Mesenchymal stem cell (in vitro differentiated cells and primary cell): ENCODE measurements around the gene FMO3.

Source experiments
- DNase-seq: peaks from one replicate; pipeline ENCODE4 v3.0.0-alpha.2; 2013
- H2AFZ ChIP-seq: one replicate; pipeline ENCODE4 v1.6.1; 2013; ENCODE audit warnings: low read depth, mild to moderate bottlenecking, control low read depth, inconsistent platforms, low read length, moderate library complexity
- H2AK5ac ChIP-seq: 2 replicates; pipeline ENCODE4 v1.6.1; 2013; ENCODE audit warnings: low read length, moderate library complexity, mild to moderate bottlenecking, inconsistent platforms; ENCODE audit not compliant: severe bottlenecking
- H2BK120ac ChIP-seq: one replicate; pipeline ENCODE4 v1.6.1; 2013; ENCODE audit warnings: low read depth, mild to moderate bottlenecking, inconsistent platforms, low read length, moderate library complexity
- H2BK12ac ChIP-seq, 2 experiments: one replicate each; pipeline ENCODE4 v1.6.1; 2013; ENCODE audit warnings: inconsistent platforms in 2 of 2, low read length in 2 of 2, mild to moderate bottlenecking in 2 of 2, moderate library complexity in 2 of 2, control low read depth in 1 of 2
- H2BK15ac ChIP-seq: one replicate; pipeline ENCODE4 v1.6.1; 2013; ENCODE audit warnings: mild to moderate bottlenecking, low read depth, inconsistent platforms; ENCODE audit not compliant: poor library complexity, severe bottlenecking
- H2BK5ac ChIP-seq: 2 replicates; pipeline ENCODE4 v1.6.1; 2013; ENCODE audit warnings: low read depth, mild to moderate bottlenecking, low read length, control low read depth, inconsistent platforms; ENCODE audit not compliant: poor library complexity, severe bottlenecking
- H3K14ac ChIP-seq, 2 experiments: one replicate each; pipeline ENCODE4 v1.6.1; 2013; ENCODE audit warnings: inconsistent platforms in 2 of 2, low read length in 2 of 2, control low read depth in 1 of 2, mild to moderate bottlenecking in 1 of 2, moderate library complexity in 1 of 2
- H3K18ac ChIP-seq, 2 experiments: one replicate each; pipeline ENCODE4 v1.6.1; 2013; ENCODE audit warnings: inconsistent platforms in 2 of 2, low read length in 2 of 2, control low read depth in 1 of 2, low read depth in 1 of 2, mild to moderate bottlenecking in 1 of 2
- H3K23ac ChIP-seq, 2 experiments: one replicate each; pipeline ENCODE4 v1.6.1; 2013; ENCODE audit warnings: inconsistent platforms in 2 of 2, low read length in 2 of 2, mild to moderate bottlenecking in 2 of 2, moderate library complexity in 2 of 2, control low read depth in 1 of 2
- H3K27ac ChIP-seq: 2 replicates; pipeline ENCODE4 v1.5.1; 2013; ENCODE audit warnings: mild to moderate bottlenecking, moderate library complexity, low read length, control low read depth, inconsistent platforms; ENCODE audit not compliant: poor library complexity, severe bottlenecking
- H3K27me3 ChIP-seq, 2 experiments: 2 replicates each; pipeline versions ENCODE4 v1.6.1 to v1.7.0; 2013; ENCODE audit warnings: low read length in 2 of 2, mild to moderate bottlenecking in 2 of 2, moderate library complexity in 2 of 2, control low read depth in 1 of 2, inconsistent platforms in 1 of 2; ENCODE audit not compliant: control insufficient read depth in 1 of 2, insufficient read depth in 1 of 2
- H3K36me3 ChIP-seq, 2 experiments: 2 replicates each; pipeline versions ENCODE4 v1.6.1 to v1.7.0; 2013; ENCODE audit warnings: low read length in 2 of 2, control low read depth in 1 of 2, inconsistent platforms in 1 of 2, low read depth in 1 of 2, mild to moderate bottlenecking in 1 of 2; ENCODE audit not compliant: insufficient read depth in 2 of 2, control insufficient read depth in 1 of 2
- H3K4ac ChIP-seq, 2 experiments: one replicate each; pipeline ENCODE4 v1.6.1; 2013; ENCODE audit warnings: inconsistent platforms in 2 of 2, low read length in 2 of 2, mild to moderate bottlenecking in 2 of 2, moderate library complexity in 2 of 2, control low read depth in 1 of 2, low read depth in 1 of 2
- H3K4me1 ChIP-seq: 2 replicates; pipeline ENCODE4 v1.6.1; 2013; ENCODE audit warnings: low read depth, low read length, control low read depth; ENCODE audit not compliant: control insufficient read depth, insufficient read depth
- H3K4me2 ChIP-seq: 2 replicates; pipeline ENCODE4 v1.6.1; 2013; ENCODE audit warnings: low read length, mild to moderate bottlenecking, inconsistent platforms; ENCODE audit not compliant: poor library complexity, severe bottlenecking
- H3K4me3 ChIP-seq, 2 experiments: 2 replicates each; pipeline versions ENCODE4 v1.5.1 to v1.7.0; 2013; ENCODE audit warnings: low read length in 2 of 2, mild to moderate bottlenecking in 2 of 2, control low read depth in 1 of 2, low read depth in 1 of 2; ENCODE audit not compliant: insufficient read depth in 1 of 2
- H3K79me1 ChIP-seq: replicated peaks from 2 replicates; pipeline ENCODE4 v1.6.1; 2013; ENCODE audit warnings: mild to moderate bottlenecking, control low read depth, low read length, inconsistent platforms; ENCODE audit not compliant: poor library complexity, severe bottlenecking
- H3K9ac ChIP-seq: 2 replicates; pipeline ENCODE4 v1.7.0; 2013; ENCODE audit warnings: mild to moderate bottlenecking, low read length, moderate library complexity
- H3K9me3 ChIP-seq: 2 replicates; pipeline ENCODE4 v1.7.0; 2013; ENCODE audit warnings: mild to moderate bottlenecking, low read length; ENCODE audit not compliant: control insufficient read depth
- H4K8ac ChIP-seq: one replicate; pipeline ENCODE4 v1.6.1; 2013; ENCODE audit warnings: inconsistent platforms, mild to moderate bottlenecking, low read length, moderate library complexity
- H4K91ac ChIP-seq: one replicate; pipeline ENCODE4 v1.6.1; 2013; ENCODE audit warnings: mild to moderate bottlenecking, low read length, inconsistent platforms
- WGBS: methylation state at CpG from one replicate; pipeline ENCODE4 v1.1.7; 2013; ENCODE audit warnings: mixed read lengths; 5-methylcytosine and 5-hydroxymethylcytosine counted together

The FMO3 gene

DNA sequence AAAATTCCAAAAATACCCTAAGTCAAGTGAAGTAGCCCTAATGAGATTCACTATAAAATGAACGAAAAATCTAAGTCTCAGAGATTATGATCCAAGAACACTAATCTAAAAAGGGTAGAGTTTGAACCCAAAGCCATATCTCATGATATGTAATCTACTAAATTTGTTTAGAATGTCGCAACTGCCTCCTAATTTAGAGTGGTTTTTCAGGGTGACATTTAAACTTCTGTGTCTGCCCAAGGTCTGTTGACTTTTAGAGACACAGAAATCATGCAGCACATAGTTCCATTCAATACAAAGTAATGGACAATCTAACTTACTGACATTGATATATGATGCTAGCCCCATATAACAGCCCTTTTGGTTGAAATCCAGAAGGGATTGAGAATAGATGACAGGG is 28.9 kb downstream of the FMO3 start:
- Histone ChIP-seq H2AK5ac (no peak overlapping the region), H2BK120ac (no peak overlapping the region), H4K91ac (no peak overlapping the region), H3K23ac (no peak overlapping the region), H3K4me3 (no peak overlapping the region), H3K4me1 (no peaks in the 10 kb centered on the region), H2BK12ac (no peak overlapping the region), H3K79me1 (no peaks in the 10 kb centered on the region), H3K27me3 (no peaks in the 10 kb centered on the region), H3K18ac (no peak overlapping the region), H2AFZ (no peak overlapping the region), H3K4me2 (no peak overlapping the region), H3K9ac (no peak overlapping the region), H4K8ac (no peak overlapping the region), H3K27ac (no peak overlapping the region), H2BK15ac (no peak overlapping the region), H3K9me3 (no peaks in the 10 kb centered on the region), H3K36me3 (no peaks in the 10 kb centered on the region), H2BK5ac (no peak overlapping the region), H3K14ac (no peak overlapping the region), H3K4ac (no peak overlapping the region)
- WGBS, result no CpG with 5 or more reads among the region's 2 CpGs
- DNase-seq, result no peak

DNA sequence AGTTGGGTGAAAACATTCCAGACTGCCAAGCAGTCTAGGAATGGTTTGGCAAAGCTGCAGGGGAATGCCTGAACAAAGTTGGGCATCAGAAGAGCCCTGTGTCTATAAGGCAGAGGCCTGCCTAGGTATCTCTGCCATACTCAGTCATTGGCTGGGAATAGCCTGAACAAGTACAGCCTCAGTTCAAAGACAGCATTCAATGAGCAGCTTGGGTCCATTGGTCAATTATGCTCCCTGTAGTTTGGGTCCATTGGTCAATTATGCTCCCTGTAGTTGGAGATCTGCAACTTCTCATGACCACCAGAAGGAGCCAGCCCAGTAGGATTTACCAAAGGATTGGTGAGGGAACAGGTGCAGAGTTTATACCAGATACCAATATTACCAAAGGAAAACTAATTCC is 31.6 kb downstream of the FMO3 start:
- Histone ChIP-seq H3K9ac (no peak overlapping the region), H3K36me3 (no peaks in the 10 kb centered on the region), H3K14ac (no peak overlapping the region), H3K27me3 (no peaks in the 10 kb centered on the region), H4K8ac (no peak overlapping the region), H2BK5ac (no peak overlapping the region), H3K4me1 (no peaks in the 10 kb centered on the region), H3K9me3 (no peaks in the 10 kb centered on the region), H4K91ac (no peak overlapping the region), H3K4ac (no peak overlapping the region), H3K18ac (no peak overlapping the region), H3K27ac (no peak overlapping the region), H3K79me1 (no peaks in the 10 kb centered on the region), H2BK120ac (no peak overlapping the region), H2AK5ac (no peak overlapping the region), H3K23ac (no peak overlapping the region), H3K4me2 (no peak overlapping the region), H2AFZ (no peak overlapping the region), H2BK12ac (no peak overlapping the region), H3K4me3 (no peak overlapping the region), H2BK15ac (no peak overlapping the region)
- no peak for DNase-seq

DNA sequence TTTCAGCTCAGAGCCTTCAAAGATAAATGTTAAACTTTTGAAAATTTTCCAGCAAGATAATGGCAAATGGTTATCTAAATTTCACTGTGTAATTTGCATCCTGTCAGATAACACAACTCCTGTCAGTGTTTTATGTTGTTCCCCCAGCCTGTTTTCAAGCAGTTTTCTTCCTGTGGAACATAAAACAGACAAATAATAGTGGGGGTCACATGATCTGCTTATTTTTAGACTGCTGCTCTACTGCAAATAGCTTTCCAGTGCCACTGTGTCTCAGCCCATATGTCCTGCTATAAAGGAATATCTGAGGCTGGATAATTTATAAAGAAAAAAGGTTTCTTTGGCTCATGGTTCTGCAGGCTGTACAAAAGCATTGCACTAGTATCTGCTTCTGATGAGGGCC is 32.2 kb downstream of the FMO3 start:
- no peak overlapping the region for H2BK15ac ChIP-seq
- H3K14ac ChIP-seq, result no peak overlapping the region
- H3K36me3 ChIP-seq, result no peaks in the 10 kb centered on the region
- H3K23ac ChIP-seq, result no peak overlapping the region
- no peak overlapping the region for H3K9ac ChIP-seq
- H2BK120ac ChIP-seq, result no peak overlapping the region
- H2BK5ac ChIP-seq, result no peak overlapping the region
- no peak overlapping the region for H3K4me2 ChIP-seq
- no peak overlapping the region for H3K18ac ChIP-seq
- no peak overlapping the region for H3K4me3 ChIP-seq
- H3K4ac ChIP-seq, result no peak overlapping the region
- no peaks in the 10 kb centered on the region for H3K27me3 ChIP-seq
- no peaks in the 10 kb centered on the region for H3K4me1 ChIP-seq
- H3K27ac ChIP-seq, result no peak overlapping the region
- H2AFZ ChIP-seq, result no peak overlapping the region
- H2BK12ac ChIP-seq, result no peak overlapping the region
- no peak overlapping the region for H2AK5ac ChIP-seq
- DNase-seq, result peak; percentile 25
- no peaks in the 10 kb centered on the region for H3K79me1 ChIP-seq
- H4K91ac ChIP-seq, result no peak overlapping the region
- no peaks in the 10 kb centered on the region for H3K9me3 ChIP-seq
- no peak overlapping the region for H4K8ac ChIP-seq

DNA sequence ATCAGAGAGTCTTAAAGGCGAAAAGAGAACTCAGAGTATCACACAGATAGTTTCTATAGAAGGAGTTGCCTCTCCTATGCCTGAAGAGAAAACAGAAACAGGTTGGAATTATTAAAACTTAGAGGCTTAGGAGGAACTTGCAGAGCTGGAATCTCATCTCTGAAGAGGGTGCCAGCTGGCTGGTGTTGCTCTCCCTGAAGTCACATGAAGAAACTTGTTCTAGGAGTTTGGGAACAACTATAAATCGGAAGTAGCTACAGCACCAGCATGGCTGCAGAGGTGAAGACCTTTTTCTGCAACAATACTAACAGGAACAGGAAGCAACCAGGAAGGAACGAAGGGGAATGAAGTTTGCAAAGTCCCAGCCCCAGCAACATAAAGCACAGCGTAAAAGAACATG is 35.8 kb downstream of the FMO3 start:
- DNase-seq, result no peak
- Histone ChIP-seq H3K27me3 (no peaks in the 10 kb centered on the region), H3K4me2 (no peak overlapping the region), H3K4me3 (peak overlapping the region in 1 of 2 experiments; percentile 21), H2BK15ac (no peak overlapping the region), H3K9ac (no peak overlapping the region), H3K14ac (no peak overlapping the region), H3K23ac (no peak overlapping the region), H3K79me1 (no peaks in the 10 kb centered on the region), H3K4me1 (peaks cover 5% of the 10 kb centered on the region), H2BK12ac (no peak overlapping the region), H4K8ac (no peak overlapping the region), H3K36me3 (no peaks in the 10 kb centered on the region), H3K9me3 (peaks cover 19% of the 10 kb centered on the region), H2BK120ac (no peak overlapping the region), H2BK5ac (no peak overlapping the region), H2AFZ (no peak overlapping the region), H2AK5ac (no peak overlapping the region), H3K18ac (no peak overlapping the region), H3K4ac (no peak overlapping the region), H3K27ac (no peak overlapping the region), H4K91ac (no peak overlapping the region)
- 56% methylated on average over 4 of the region's 4 CpGs for WGBS
